ENCODE results near the gene NQO2. TPM values are rescaled to one million over a fixed set of nuclear protein-coding genes. Genes with fewer than 3 reads are reported as not detected.

Gene NQO2
- total and polyA plus RNA-seq, 2 of the 13 experiments (the other 11 are each of a cell fraction or from before 2014, with no cell fraction given) = 32.2 to 56.5 TPM

- TF ChIP-seq UBTF (CRISPR knock-in tag; IDR thresholded peaks at IDR 0.05) (no peak), ZNF772 (CRISPR knock-in tag; IDR thresholded peaks at IDR 0.05) (no peak), SNAPC4 (CRISPR knock-in tag; IDR thresholded peaks at IDR 0.05) (no peak), ZNF280D (CRISPR knock-in tag; IDR thresholded peaks at IDR 0.05) (no peak), RNF2 (conservative IDR thresholded peaks at IDR 0.05; ENCODE audit: low read depth) (no peak), REST (IDR thresholded peaks at IDR 0.05; ENCODE audit: borderline replicate concordance in 1 of 2, low read depth in 1 of 2, low read length in 2 of 2) (no peak), ZNF337 (CRISPR knock-in tag; IDR thresholded peaks at IDR 0.05; ENCODE audit: borderline replicate concordance, low read depth) (no peak), IRF2 (CRISPR knock-in tag; IDR thresholded peaks at IDR 0.05) (no peak), SRSF9 (IDR thresholded peaks at IDR 0.05; ENCODE audit: borderline replicate concordance, insufficient read depth, low read depth, low read length, poor library complexity, severe bottlenecking) (no peak), CAMTA2 (CRISPR knock-in tag; IDR thresholded peaks at IDR 0.05; ENCODE audit: borderline replicate concordance) (no peak), ZBTB26 (CRISPR knock-in tag; IDR thresholded peaks at IDR 0.05; ENCODE audit: borderline replicate concordance) (no peak)
These were observed 2.1 kb downstream of the NQO2 start (continued) for GRCh38 chr6:3001773-3002293.
